Inflammatory macrophage treated with lipopolysaccharide for 1 hour (primary cell): ENCODE data around the gene CWH43.
"Not testable (repeated sequence)": the region's sequence is repeated elsewhere in the genome, so short reads cannot be mapped to it uniquely, and the experiment has no call there.

Experiments
- DNase-seq, 2 donors: peaks; one replicate each; pipeline ENCODE4 v3.0.0-alpha.2; 2020 to 2022

The CWH43 gene

DNA sequence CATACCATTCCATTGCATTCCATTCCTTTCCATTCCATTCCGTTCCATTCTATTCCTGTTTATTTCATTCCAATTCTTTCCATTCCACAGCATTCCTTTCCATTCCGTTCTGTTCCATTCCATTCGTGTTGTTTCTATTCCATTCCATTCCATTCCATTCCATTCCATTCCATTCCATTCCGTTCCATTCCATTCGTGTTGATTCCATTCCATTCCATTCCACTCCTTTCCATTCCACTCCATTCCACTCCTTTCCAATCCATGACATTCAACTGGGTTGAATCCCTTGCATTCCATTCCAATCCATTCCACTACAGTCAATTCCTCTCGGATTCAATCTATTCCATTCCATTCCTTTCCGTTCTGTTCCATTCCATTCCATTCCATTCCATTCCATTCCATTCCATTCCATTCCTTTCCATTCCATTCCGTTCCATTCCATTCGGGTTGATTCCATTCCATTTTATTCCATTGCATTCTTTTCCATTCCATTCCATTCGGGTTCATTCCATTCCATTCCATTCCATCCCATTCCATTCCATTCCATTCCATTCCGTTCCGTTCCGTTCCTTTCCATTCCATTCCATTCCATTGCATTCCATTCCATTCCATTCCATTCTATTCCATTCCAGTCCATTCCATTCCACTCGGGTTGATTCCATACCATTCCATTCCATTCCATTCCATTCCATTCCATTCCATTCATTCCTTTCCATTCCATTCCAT, 112.1 kb downstream of the CWH43 start:
- DNase-seq = not testable (repeated sequence)

DNA sequence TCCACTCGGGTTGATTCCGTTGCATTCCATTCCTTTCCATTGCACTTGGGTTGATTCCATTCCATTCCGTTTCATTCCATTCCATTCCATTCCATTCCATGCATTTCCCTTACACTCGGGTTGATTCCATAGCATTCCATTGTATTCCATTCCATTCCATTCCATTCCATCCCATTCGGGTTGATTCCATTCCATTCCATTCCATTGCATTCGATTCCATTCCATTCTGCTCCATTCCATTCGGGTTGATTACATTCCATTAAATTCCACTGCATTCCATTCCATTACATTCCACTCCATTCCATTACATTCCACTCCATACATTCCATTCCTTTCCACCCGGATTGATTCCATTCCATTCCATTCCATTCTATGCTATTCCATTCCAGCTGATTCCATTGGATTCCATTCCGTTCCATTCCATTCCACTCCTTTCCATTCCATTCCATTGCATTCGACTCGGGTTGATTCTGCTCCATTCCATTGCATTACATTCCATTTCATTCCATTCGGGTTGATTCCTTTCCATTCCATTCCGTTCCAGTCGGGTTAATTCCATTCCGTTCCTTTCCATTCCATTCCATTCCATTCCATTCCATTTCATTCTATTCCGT, 113.9 kb downstream of the CWH43 start:
- not testable (repeated sequence) for DNase-seq

DNA sequence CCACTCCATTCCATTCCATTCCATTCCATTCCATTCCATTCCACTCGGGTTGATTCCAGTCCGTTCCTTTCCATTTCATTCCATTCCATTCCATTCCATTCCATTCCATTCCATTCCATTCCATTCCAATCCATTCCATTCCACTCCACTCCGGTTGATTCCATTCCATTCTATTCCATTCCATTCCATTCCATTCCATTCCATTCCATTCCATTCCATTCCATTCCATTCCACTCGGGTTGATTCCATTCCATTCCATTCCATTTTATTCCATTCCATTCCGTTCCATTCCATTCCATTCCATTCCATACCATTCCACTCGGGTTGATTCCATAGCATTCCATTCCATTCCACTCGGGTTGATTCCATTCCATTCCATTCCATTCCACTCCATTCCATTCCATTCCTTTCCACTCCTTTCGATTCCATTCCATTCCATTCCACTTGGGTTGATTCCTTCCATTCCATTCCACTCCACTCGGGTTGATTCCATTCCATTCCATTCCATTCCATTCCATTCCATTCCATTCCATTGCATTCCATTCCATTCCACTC, 116.3 kb downstream of the CWH43 start:
- not testable (repeated sequence) for DNase-seq

DNA sequence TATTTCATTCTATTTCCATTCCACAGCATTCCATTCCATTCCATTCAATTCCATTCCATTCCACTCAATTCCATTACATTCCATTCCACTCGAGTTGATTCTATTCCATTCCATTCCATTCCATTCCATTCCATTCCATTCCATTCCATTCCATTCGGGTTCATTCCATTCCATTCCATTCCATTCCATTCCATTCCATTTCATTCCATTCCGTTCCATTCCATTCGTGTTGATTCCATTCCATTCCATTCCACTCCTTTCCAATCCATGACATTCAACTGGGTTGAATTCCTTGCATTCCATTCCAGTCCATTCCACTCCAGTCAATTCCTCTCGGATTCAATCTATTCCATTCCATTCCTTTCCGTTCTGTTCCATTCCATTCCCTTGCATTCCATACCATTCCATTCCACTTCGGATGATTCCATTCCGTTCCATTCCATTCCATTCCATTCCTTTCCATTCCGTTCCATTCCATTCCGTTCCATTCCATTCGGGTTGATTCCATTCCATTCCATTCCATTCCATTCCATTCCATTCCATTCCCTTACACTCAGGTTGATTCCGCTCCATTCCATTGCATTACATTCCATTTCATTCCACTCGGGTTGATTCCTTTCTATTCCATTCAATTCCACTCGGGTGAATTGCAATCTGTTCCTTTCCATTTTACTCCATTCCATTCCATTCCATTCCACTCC, 117.5 kb downstream of the CWH43 start:
- DNase-seq = not testable (repeated sequence)

DNA sequence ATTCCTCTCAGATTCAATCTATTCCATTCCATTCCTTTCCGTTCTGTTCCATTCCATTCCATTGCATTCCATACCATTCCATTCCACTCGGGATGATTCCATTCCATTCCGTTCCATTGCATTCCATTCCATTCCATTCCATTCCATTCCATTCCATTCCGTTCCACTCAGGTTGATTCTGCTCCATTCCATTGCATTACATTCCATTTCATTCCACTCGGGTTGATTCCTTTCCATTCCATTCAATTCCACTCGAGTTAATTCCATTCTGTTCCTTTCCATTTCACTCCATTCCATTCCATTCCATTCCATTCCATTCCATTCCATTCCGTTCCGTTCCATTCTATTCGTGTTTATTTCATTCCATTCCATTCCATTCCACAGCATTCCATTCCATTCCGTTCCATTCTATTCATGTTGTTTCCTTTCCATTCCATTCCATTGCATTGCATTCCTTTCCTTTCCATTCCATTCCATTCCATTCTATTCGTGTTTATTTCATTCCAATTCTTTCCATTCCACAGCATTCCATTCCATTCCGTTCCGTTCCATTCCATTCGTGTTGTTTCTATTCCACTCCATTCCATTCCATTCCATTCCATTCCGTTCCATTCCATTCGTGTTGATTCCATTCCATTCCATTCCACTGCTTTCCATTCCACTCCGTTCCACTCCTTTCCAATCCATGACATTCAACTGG, 118.3 kb downstream of the CWH43 start:
- not testable (repeated sequence) for DNase-seq

DNA sequence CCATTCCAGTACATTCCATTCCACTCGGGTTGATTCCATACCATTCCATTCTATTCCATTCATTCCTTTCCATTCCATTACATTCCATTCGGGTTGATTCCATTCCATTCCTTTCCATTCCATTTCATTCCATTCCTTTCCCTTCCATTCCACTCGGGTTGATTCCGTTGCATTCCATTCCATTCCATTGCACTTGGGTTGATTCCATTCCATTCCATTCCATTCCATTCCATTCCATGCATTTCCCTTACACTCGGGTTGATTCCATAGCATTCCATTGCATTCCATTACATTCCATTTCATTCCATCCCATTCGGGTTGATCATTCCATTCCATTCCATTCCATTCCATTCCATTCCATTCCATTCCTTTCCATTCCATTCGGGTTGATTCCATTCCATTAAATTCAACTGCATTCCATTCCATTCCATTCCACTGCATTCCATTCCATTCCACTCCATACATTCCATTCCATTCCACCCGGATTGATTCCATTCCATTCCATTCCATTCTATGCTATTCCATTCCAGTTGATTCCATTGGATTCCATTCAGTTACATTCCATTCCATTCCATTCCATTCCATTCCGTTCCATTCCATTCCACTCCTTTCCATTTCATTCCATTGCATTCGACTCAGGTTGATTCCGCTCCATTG, 119.3 kb downstream of the CWH43 start:
- DNase-seq = not testable (repeated sequence)

DNA sequence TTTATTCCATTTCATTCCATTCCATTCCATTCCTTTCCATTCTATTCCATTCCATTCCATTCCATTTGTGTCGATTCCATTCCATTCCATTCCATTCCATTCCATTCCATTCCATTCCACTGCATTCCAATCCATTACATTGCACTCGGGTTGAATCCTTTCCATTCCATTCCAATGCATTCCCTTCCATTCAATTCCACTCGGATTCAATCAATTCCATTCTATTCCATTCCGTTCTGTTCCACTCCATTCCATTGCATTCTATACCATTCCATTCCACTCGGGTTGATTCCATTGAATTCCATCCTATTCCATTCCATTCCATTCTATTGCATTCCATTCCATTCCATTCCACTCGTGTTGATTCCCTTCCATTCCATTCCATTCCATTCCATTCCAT, 121.2 kb downstream of the CWH43 start:
- peak; percentile 14 to 49 for DNase-seq

DNA sequence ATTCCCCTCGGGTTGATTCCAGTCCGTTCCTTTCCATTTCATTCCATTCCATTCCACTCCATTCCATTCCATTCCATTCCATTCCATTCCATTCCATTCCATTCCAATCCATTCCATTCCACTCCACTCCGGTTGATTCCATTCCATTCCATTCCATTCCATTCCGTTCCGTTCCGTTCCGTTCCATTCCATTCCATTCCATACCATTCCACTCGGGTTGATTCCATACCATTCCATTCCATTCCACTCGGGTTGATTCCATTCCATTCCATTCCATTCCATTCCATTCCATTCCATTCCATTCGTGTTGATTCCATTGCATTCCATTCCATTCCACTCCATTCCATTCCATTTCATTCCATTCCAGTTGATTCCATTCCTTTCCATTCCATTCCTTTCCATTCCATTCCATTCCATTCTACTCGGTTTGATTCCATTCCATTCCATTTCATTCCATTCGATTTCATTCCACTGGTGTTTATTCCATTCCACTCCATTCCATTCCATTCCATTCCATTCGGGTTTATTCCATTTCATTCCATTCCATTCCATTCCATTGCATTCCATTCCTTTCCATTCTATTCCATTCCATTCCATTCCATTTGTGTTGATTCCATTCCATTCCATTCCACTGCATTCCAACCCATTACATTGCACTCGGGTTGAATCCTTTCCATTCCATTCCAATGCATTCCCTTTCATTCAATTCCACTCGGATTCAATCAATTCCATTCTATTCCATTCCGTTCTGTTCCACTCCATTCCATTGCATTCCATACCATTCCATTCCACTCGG, 122.3 kb downstream of the CWH43 start:
- not testable (repeated sequence) for DNase-seq

DNA sequence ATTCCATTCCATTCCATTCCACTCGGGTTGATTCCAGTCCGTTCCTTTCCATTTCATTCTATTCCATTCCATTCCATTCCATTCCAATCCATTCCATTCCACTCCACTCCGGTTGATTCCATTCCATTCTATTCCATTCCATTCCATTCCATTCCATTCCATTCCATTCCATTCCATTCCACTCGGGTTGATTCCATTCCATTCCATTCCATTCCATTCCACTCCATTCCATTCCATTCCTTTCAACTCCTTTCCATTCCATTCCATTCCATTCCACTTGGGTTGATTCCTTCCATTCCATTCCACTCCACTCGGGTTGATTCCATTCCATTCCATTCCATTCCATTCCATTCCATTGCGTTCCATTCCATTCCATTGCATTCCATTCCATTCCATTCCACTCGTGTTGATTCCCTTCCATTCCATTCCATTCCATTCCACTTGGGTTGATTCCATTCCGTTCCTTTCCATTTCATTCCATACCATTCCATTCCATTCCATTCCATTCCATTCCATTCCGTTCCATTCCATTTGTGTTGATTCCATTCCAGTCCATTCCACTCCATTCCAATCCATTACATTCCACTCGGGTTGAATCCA, 123.6 kb downstream of the CWH43 start:
- not testable (repeated sequence) for DNase-seq

DNA sequence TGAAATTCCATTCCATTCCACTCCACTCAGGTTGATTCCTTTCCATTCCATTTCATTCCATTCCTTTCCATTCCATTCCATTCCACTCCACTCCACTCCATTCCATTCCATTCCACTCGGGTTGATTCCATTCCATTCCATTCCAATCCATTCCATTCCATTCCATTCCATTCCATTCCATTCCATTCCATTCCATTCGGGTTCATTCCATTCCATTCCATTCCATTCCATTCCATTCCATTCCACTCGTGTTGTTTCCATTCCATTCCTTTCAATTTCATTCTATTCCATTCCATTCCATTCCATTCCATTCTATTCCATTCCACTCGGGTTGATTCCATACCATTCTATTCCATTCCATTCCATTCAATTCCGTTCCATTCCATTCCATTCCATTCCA, 124.5 kb downstream of the CWH43 start:
- DNase-seq = not testable (repeated sequence)
